Effector CD4-positive, alpha-beta T cell (primary cell): ENCODE data around the gene NKX1-1.
"Not testable (repeated sequence)": the region's sequence is repeated elsewhere in the genome, so short reads cannot be mapped to it uniquely, and the experiment has no call there.

Experiments used
- DNase-seq: peaks from one replicate; pipeline ENCODE4 v3.0.0-alpha.2; 2020

The NKX1-1 gene

GRCh38 chr4:1403591-1404572, 2.4 kb downstream of the NKX1-1 start:
- no peak for DNase-seq

GRCh38 chr4:1403177-1403583, 3.1 kb downstream of the NKX1-1 start:
- DNase-seq: no peak

- no peak for DNase-seq
Measured at GRCh38 chr4:1402516-1403091, 3.6 kb downstream of the NKX1-1 start.

GRCh38 chr4:1402021-1402515, 4.2 kb downstream of the NKX1-1 start:
- DNase-seq: no peak

GRCh38 chr4:1401409-1402020, 4.7 kb downstream of the NKX1-1 start:
- no peak for DNase-seq

- DNase-seq: no peak
Measured at GRCh38 chr4:1400831-1401408, 5.3 kb downstream of the NKX1-1 start.

- no peak for DNase-seq
Measured at GRCh38 chr4:1400191-1400805, 5.9 kb downstream of the NKX1-1 start.

GRCh38 chr4:1399508-1400190, 6.6 kb downstream of the NKX1-1 start:
- no peak for DNase-seq

GRCh38 chr4:1398681-1399507, 7.3 kb downstream of the NKX1-1 start:
- DNase-seq: no peak

- DNase-seq: no peak
Measured at GRCh38 chr4:1396806-1397455, 9.3 kb downstream of the NKX1-1 start.

GRCh38 chr4:1395941-1396805, 10.1 kb downstream of the NKX1-1 start:
- no peak for DNase-seq

- not testable (repeated sequence) for DNase-seq
Measured at GRCh38 chr4:1395389-1395820, 10.8 kb downstream of the NKX1-1 start.

GRCh38 chr4:1394554-1395388, 11.5 kb downstream of the NKX1-1 start:
- not testable (repeated sequence) for DNase-seq

GRCh38 chr4:1393866-1394265, 12.4 kb downstream of the NKX1-1 start:
- no peak for DNase-seq

GRCh38 chr4:1393363-1393762, 12.9 kb downstream of the NKX1-1 start:
- DNase-seq: not testable (repeated sequence)

GRCh38 chr4:1385373-1386340, 20.6 kb downstream of the NKX1-1 start:
- DNase-seq: no peak

GRCh38 chr4:1384675-1385372, 21.4 kb downstream of the NKX1-1 start:
- DNase-seq: no peak
